Fibroblast of skin of abdomen (primary cell): Measurements from ENCODE around the gene AP1M1.

Source experiments
- DNase-seq: peaks from one replicate; pipeline ENCODE4 v3.0.0-alpha.2; 2013

The AP1M1 gene

GRCh38 chr19:16185768-16186123, 12.0 kb upstream of the AP1M1 start:
- peak; percentile 40 for DNase-seq

GRCh38 chr19:16188521-16188920, 9.2 kb upstream of the AP1M1 start:
- DNase-seq = no peak

GRCh38 chr19:16190198-16190597, 7.5 kb upstream of the AP1M1 start:
- DNase-seq = no peak

- no peak for DNase-seq
Observed at GRCh38 chr19:16190736-16191135, 7.0 kb upstream of the AP1M1 start.

- DNase-seq = no peak
Observed at GRCh38 chr19:16191216-16191908, 6.3 kb upstream of the AP1M1 start.

GRCh38 chr19:16193466-16193865, 4.2 kb upstream of the AP1M1 start:
- DNase-seq = no peak

DNA sequence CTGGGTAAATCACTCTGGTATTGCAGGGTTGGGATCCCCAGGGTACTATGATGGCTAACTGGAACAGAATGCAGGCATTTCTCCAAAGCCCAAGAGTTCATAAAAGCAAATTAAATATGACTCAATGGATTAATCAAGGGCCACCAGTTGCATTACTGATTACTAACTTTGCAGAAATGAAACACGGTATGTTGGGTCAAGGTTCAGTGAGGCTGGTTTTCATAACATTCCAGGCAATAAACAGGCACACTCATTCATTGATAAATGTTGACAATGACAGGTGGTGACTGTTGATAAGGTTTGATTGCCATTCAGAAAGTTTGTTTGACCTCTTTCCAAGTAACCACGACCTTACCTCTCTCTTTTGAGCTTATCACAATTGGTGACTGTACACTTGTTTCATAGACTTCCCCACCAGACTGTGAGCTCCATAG, 506 bp upstream of the AP1M1 start:
- DNase-seq = peak; percentile 89

- DNase-seq = no peak
Observed at GRCh38 chr19:16198370-16198651, 600 bp downstream of the AP1M1 start.

- no peak for DNase-seq
Observed at GRCh38 chr19:16199275-16199932, 1.7 kb downstream of the AP1M1 start.

DNA sequence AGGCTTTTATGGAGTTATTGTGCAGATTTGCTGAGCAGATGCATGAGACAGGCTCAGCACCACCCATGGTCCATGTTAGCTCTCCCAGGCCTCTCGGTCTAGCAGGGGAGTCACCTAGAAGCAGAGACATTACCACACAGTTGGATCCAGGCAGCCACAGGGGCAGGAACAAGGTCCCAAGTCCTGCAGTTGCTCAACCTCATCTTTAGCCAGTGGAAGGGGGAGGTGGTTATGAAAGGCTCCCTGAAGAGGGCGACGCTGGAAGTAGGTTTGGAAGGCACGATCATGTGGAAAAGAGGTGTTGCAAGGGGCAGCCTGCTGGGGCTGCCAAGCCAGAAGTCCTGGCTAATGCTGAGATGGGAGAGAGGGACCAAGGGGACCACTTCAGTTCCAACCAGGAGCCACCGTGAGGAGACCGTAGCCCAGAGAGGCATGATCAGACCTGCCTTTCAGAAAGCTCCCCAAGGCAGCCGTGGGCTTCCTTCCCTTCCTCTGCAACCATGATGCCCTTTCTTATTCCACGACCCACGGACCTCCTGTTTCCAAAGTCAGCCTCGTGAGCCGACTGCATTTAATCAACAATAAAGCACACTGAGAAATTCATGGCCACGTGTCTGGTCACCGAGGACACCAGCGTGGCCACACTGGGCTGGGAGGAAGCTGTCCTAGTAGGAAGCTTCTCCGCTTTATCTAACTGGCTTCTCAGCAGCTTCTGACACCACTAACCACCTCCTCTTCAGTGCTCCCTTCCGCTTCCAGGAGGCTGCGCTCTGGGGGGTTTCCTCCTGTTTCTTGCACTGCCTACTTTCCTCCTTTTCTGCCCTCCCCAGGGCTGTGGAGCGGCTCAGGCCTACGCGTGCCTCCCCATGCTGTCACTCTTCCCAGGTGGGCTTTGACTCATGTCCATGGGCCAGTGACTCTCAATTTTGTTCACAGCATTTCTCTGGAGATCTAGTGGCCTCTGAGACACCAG, 2.6 kb downstream of the AP1M1 start:
- DNase-seq = no peak

- DNase-seq = no peak
Observed at GRCh38 chr19:16201011-16201391, 3.3 kb downstream of the AP1M1 start.

GRCh38 chr19:16202320-16203255, 4.9 kb downstream of the AP1M1 start:
- peak; percentile 20 for DNase-seq

GRCh38 chr19:16203256-16204004, 5.7 kb downstream of the AP1M1 start:
- no peak for DNase-seq

DNA sequence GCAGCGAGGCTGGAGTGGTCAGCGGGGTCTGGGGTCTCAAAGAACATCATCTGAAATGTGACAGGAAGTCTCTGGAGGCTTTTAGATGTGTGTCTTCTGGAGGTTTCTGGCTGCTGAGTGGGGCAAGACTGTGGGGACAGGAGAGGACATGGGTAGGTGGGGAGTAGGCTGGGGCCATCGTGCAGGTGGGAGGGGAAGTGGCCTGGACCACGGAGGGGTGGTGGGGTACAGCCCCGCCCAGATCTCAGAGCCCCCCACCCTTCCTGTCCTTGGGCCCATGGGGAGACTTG, 6.2 kb downstream of the AP1M1 start:
- no peak for DNase-seq

- DNase-seq = no peak
Observed at GRCh38 chr19:16205205-16206045, 7.7 kb downstream of the AP1M1 start.

- DNase-seq = no peak
Observed at GRCh38 chr19:16206046-16206605, 8.4 kb downstream of the AP1M1 start.

- DNase-seq = no peak
Observed at GRCh38 chr19:16206637-16207036, 8.9 kb downstream of the AP1M1 start.

DNA sequence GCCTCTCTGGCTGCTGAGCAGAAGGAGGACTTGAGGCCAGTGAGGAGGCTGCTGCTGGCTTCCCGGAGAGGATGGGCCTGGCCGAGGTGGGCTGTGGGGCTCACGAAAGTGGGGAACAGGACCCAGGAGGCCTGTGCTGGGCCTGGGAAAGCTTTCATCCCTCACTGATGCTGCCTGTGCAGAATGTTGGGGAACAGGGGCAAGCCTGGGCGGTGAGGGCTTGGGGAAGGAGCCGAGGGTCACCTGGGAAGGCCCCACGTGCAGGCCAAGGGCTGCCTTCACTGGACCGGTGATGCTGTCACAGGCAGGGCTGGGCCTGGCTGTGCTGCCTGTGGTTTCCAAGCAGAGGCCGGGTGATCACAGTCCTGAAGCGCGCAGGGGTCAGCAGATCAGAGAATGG, 9.4 kb downstream of the AP1M1 start:
- no peak for DNase-seq

GRCh38 chr19:16207490-16208025, 9.8 kb downstream of the AP1M1 start:
- DNase-seq = no peak

DNA sequence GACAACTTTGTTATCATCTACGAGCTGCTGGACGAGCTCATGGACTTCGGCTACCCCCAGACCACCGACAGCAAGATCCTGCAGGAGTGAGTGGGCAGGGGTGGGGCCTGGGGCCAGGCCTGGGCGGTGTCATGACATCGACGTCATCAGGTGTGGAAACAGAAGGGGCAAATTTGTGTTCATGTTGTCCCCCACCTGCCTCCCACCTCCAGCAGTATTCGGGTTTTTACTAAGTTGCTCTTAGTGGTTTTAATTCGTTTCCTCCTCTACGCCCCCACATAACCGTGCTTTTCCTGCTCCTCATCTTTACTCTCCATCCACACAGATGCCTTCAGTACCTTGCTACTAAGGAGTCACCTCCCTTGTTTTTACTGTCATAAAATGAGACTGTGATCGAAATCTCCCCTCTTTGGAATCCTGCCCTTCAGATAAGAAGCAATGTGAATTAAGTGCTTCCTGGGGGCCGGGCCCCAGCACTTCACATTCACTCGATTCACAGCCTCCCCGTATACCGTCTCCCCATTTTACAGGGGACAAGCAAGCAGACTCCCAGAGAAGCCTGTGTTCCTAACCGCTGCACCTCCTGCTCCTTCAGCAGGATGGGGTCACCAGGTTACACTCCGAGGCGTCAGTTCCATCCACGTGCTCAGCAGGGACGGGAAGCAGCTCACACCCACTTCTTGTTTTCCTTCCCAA, 10.5 kb downstream of the AP1M1 start:
- DNase-seq = no peak
